Activated T-cell treated with anti-CD3 and anti-CD28 coated beads, Interleukin-2, amount 50 U/mL, for 72 hours (primary cell): ENCODE results near the gene SLC16A14. TPM values are rescaled to one million over a fixed set of nuclear protein-coding genes. Genes with fewer than 3 reads are reported as not detected.

Experiments
- ATAC-seq, 2 donors: fragments of 150-1000 bp; cut with Tn5 transposase; replicated peaks in 1 of 2; 2 replicates each; pipeline ENCODE4 v1.10.0; 2021; ENCODE audit warnings: moderate library complexity in 2 of 2, mild to moderate bottlenecking in 1 of 2
- DNase-seq, 2 donors: peaks; one replicate each; pipeline ENCODE4 v3.0.0; 2021 to 2022; ENCODE audit warnings: mixed read lengths in 1 of 2
- H3K27ac Mint-ChIP-seq: one replicate; pipeline ENCODE4 v1.8.0; 2022; ENCODE audit warnings: mild to moderate bottlenecking, moderate library complexity, mixed read lengths
- H3K27me3 Mint-ChIP-seq: one replicate; pipeline ENCODE4 v1.8.0; 2022; ENCODE audit warnings: low read depth, mixed read lengths
- H3K36me3 Mint-ChIP-seq, 2 donors: one replicate each; pipeline ENCODE4 v1.8.0; 2022; ENCODE audit warnings: mixed read lengths in 2 of 2, mild to moderate bottlenecking in 1 of 2; ENCODE audit not compliant: insufficient read depth in 2 of 2
- H3K4me1 Mint-ChIP-seq: one replicate; pipeline ENCODE4 v1.8.0; 2022; ENCODE audit warnings: low read depth, mixed read lengths
- H3K4me3 Mint-ChIP-seq, 2 donors: one replicate each; pipeline ENCODE4 v1.8.0; 2022; ENCODE audit warnings: mild to moderate bottlenecking in 2 of 2, mixed read lengths in 2 of 2, moderate library complexity in 2 of 2
- H3K9me3 Mint-ChIP-seq, 2 donors: one replicate each; pipeline ENCODE4 v1.8.0; 2022; ENCODE audit warnings: mixed read lengths in 2 of 2
- total RNA-seq, 2 donors: library from RNA; stranded (reverse); gene quantifications; one replicate each; pipeline ENCODE4 v1.2.3, GENCODE V29; 2022

SLC16A14 gene
- total RNA-seq, 2 donors from 2014 or later, result 0.37 to 2.2 TPM

- peak overlapping the region in 1 of 2 donors; percentile 16 for H3K4me3 Mint-ChIP-seq
- peaks cover 13% of the 10 kb centered on the region for H3K4me1 Mint-ChIP-seq
- DNase-seq (no peak), ATAC-seq (no peak)
- peaks cover 0 to 2% of the 10 kb centered on the region in 2 donors for H3K36me3 Mint-ChIP-seq
- H3K27ac Mint-ChIP-seq, result no peak overlapping the region
- H3K9me3 Mint-ChIP-seq, result no peaks in the 10 kb centered on the region
- peaks cover 5% of the 10 kb centered on the region for H3K27me3 Mint-ChIP-seq
Measured at GRCh38 chr2:230060672-230061293, 7.9 kb downstream of the SLC16A14 start.

- no peaks in the 10 kb centered on the region for H3K9me3 Mint-ChIP-seq
- no peaks in the 10 kb centered on the region for H3K36me3 Mint-ChIP-seq
- DNase-seq (peak in 1 of 2 donors; percentile 8), ATAC-seq (peak; percentile 85 to 93)
- no peak overlapping the region for H3K27ac Mint-ChIP-seq
- H3K27me3 Mint-ChIP-seq, result no peaks in the 10 kb centered on the region
- H3K4me3 Mint-ChIP-seq, result no peak overlapping the region
- peaks cover 29% of the 10 kb centered on the region for H3K4me1 Mint-ChIP-seq
Measured at GRCh38 chr2:230053753-230054478, 14.8 kb downstream of the SLC16A14 start.

- H3K4me1 Mint-ChIP-seq, result peaks cover 36% of the 10 kb centered on the region
- H3K27ac Mint-ChIP-seq, result no peak overlapping the region
- H3K36me3 Mint-ChIP-seq, result no peaks in the 10 kb centered on the region
- no peak overlapping the region for H3K4me3 Mint-ChIP-seq
- H3K27me3 Mint-ChIP-seq, result no peaks in the 10 kb centered on the region
- DNase-seq, result no peak
- no peak for ATAC-seq
- H3K9me3 Mint-ChIP-seq, result no peaks in the 10 kb centered on the region
Measured at GRCh38 chr2:230052299-230052698, 16.4 kb downstream of the SLC16A14 start.

- Mint-ChIP-seq H3K36me3 (no peaks in the 10 kb centered on the region), H3K27me3 (no peaks in the 10 kb centered on the region), H3K4me1 (peaks cover 36% of the 10 kb centered on the region), H3K27ac (no peak overlapping the region), H3K4me3 (no peak overlapping the region), H3K9me3 (no peaks in the 10 kb centered on the region)
- DNase-seq (no peak), ATAC-seq (no peak)
Measured at GRCh38 chr2:230050136-230050535, 18.6 kb downstream of the SLC16A14 start.

- H3K9me3 Mint-ChIP-seq, result no peaks in the 10 kb centered on the region
- no peak overlapping the region for H3K4me3 Mint-ChIP-seq
- DNase-seq (no peak), ATAC-seq (no peak)
- no peak overlapping the region for H3K27ac Mint-ChIP-seq
- no peaks in the 10 kb centered on the region for H3K27me3 Mint-ChIP-seq
- peaks cover 17% of the 10 kb centered on the region for H3K4me1 Mint-ChIP-seq
- no peaks in the 10 kb centered on the region for H3K36me3 Mint-ChIP-seq
Measured at GRCh38 chr2:230048010-230048671, 20.6 kb downstream of the SLC16A14 start.

GRCh38 chr2:230046491-230046890 lies 22.2 kb downstream of the SLC16A14 start:
- H3K27me3 Mint-ChIP-seq, result no peaks in the 10 kb centered on the region
- H3K27ac Mint-ChIP-seq, result no peak overlapping the region
- H3K9me3 Mint-ChIP-seq, result no peaks in the 10 kb centered on the region
- H3K4me3 Mint-ChIP-seq, result no peak overlapping the region
- H3K4me1 Mint-ChIP-seq, result peaks cover 7% of the 10 kb centered on the region
- ATAC-seq (no peak), DNase-seq (no peak)
- H3K36me3 Mint-ChIP-seq, result no peaks in the 10 kb centered on the region

- Mint-ChIP-seq H3K36me3 (no peaks in the 10 kb centered on the region), H3K27ac (no peak overlapping the region), H3K4me1 (peaks cover 5% of the 10 kb centered on the region), H3K4me3 (no peak overlapping the region), H3K27me3 (no peaks in the 10 kb centered on the region), H3K9me3 (no peaks in the 10 kb centered on the region)
- DNase-seq (no peak), ATAC-seq (no peak)
Measured at GRCh38 chr2:230043461-230043860, 25.3 kb downstream of the SLC16A14 start.

GRCh38 chr2:230043025-230043424 lies 25.7 kb downstream of the SLC16A14 start:
- DNase-seq (no peak), ATAC-seq (no peak)
- Mint-ChIP-seq H3K4me3 (no peak overlapping the region), H3K27ac (no peak overlapping the region), H3K27me3 (no peaks in the 10 kb centered on the region), H3K9me3 (no peaks in the 10 kb centered on the region), H3K36me3 (no peaks in the 10 kb centered on the region), H3K4me1 (peaks cover under 1% of the 10 kb centered on the region)

GRCh38 chr2:230042195-230042594 lies 26.5 kb downstream of the SLC16A14 start:
- Mint-ChIP-seq H3K27ac (no peak overlapping the region), H3K27me3 (no peaks in the 10 kb centered on the region), H3K4me1 (no peaks in the 10 kb centered on the region), H3K9me3 (no peaks in the 10 kb centered on the region), H3K36me3 (no peaks in the 10 kb centered on the region), H3K4me3 (no peak overlapping the region)
- no peak for ATAC-seq
- no peak for DNase-seq

- Mint-ChIP-seq H3K9me3 (no peaks in the 10 kb centered on the region), H3K4me1 (no peaks in the 10 kb centered on the region), H3K4me3 (no peak overlapping the region), H3K27ac (no peak overlapping the region), H3K36me3 (no peaks in the 10 kb centered on the region), H3K27me3 (no peaks in the 10 kb centered on the region)
- no peak for ATAC-seq
- DNase-seq, result no peak
Measured at GRCh38 chr2:230023313-230023712, 45.4 kb downstream of the SLC16A14 start.

- Mint-ChIP-seq H3K27me3 (no peaks in the 10 kb centered on the region), H3K9me3 (peaks cover 0 to 2% of the 10 kb centered on the region in 2 donors), H3K4me1 (no peaks in the 10 kb centered on the region), H3K36me3 (no peaks in the 10 kb centered on the region), H3K4me3 (no peak overlapping the region), H3K27ac (no peak overlapping the region)
- ATAC-seq (no peak), DNase-seq (no peak)
Measured at GRCh38 chr2:230019742-230020141, 49.0 kb downstream of the SLC16A14 start.

GRCh38 chr2:230018153-230018552 lies 50.6 kb downstream of the SLC16A14 start:
- Mint-ChIP-seq H3K4me1 (no peaks in the 10 kb centered on the region), H3K36me3 (no peaks in the 10 kb centered on the region), H3K27me3 (no peaks in the 10 kb centered on the region), H3K27ac (no peak overlapping the region), H3K4me3 (no peak overlapping the region), H3K9me3 (peaks cover 0 to 2% of the 10 kb centered on the region in 2 donors)
- ATAC-seq (no peak), DNase-seq (no peak)

GRCh38 chr2:230016844-230017243 lies 51.9 kb downstream of the SLC16A14 start:
- no peaks in the 10 kb centered on the region for H3K36me3 Mint-ChIP-seq
- H3K9me3 Mint-ChIP-seq, result peaks cover 0 to 2% of the 10 kb centered on the region in 2 donors
- DNase-seq (no peak), ATAC-seq (no peak)
- no peak overlapping the region for H3K27ac Mint-ChIP-seq
- no peaks in the 10 kb centered on the region for H3K27me3 Mint-ChIP-seq
- H3K4me1 Mint-ChIP-seq, result no peaks in the 10 kb centered on the region
- no peak overlapping the region for H3K4me3 Mint-ChIP-seq
